Naive thymus-derived CD4-positive, alpha-beta T cell (primary cell): ENCODE data around the gene CCDC127. TPM values are rescaled to one million over a fixed set of nuclear protein-coding genes. Genes with fewer than 3 reads are reported as not detected.

Experiments
- ATAC-seq: fragments of 150-1000 bp; cut with Tn5 transposase; 2 replicates; pipeline ENCODE4 v1.10.0; 2021; ENCODE audit warnings: mild to moderate bottlenecking, moderate library complexity
- CTCF ChIA-PET: fragments of 350-600 bp; sonication (Branson Sonifier 250); formaldehyde crosslinking; loops from one replicate; lab custom pipeline; 2021; ENCODE audit warnings: antibody characterized with exemption; lab: Charles Lee
- POLR2A ChIA-PET: fragments of 350-600 bp; sonication (Branson Sonifier 250); formaldehyde crosslinking; loops from one replicate; lab custom pipeline; 2021; ENCODE audit warnings: antibody characterized with exemption, inconsistent platforms; lab: Charles Lee
- DNase-seq, 9 donors: peaks; one replicate each; pipeline versions ENCODE4 v3.0.0 to v3.0.0-alpha.2; 2020 to 2022; ENCODE audit warnings: mixed read lengths in 1 of 9
- H3K27ac ChIP-seq: one replicate; pipeline ENCODE4 v1.7.0; 2013; ENCODE audit warnings: mild to moderate bottlenecking, low read depth, low read length, moderate library complexity
- H3K27me3 ChIP-seq, 2 donors: one replicate each; pipeline ENCODE4 v1.7.0; 2013; ENCODE audit warnings: low read length in 2 of 2, mild to moderate bottlenecking in 2 of 2, moderate library complexity in 2 of 2; ENCODE audit not compliant: control insufficient read depth in 2 of 2, insufficient read depth in 2 of 2
- H3K36me3 ChIP-seq, 3 experiments: 1 replicate in 2 of 3; 2 replicates in 1 of 3; pipeline ENCODE4 v1.7.0; 2013; ENCODE audit warnings: low read length in 3 of 3, mild to moderate bottlenecking in 3 of 3, moderate library complexity in 1 of 3; ENCODE audit not compliant: insufficient read depth in 3 of 3, control insufficient read depth in 2 of 3
- H3K4me1 ChIP-seq, 2 donors: one replicate each; pipeline ENCODE4 v1.7.0; 2013; ENCODE audit warnings: low read length in 2 of 2, mild to moderate bottlenecking in 2 of 2, moderate library complexity in 1 of 2; ENCODE audit not compliant: control insufficient read depth in 2 of 2, insufficient read depth in 2 of 2
- H3K4me3 ChIP-seq: 2 replicates; pipeline ENCODE4 v1.7.0; 2013; ENCODE audit warnings: mild to moderate bottlenecking, low read length
- H3K9me3 ChIP-seq, 3 experiments: 1 replicate in 2 of 3; 2 replicates in 1 of 3; pipeline ENCODE4 v1.7.0; 2013; ENCODE audit warnings: low read length in 3 of 3; ENCODE audit not compliant: control insufficient read depth in 2 of 3
- H3K27ac Mint-ChIP-seq, 9 donors: one replicate each; pipeline ENCODE4 v1.8.0; 2020 to 2022; ENCODE audit warnings: mixed read lengths in 9 of 9, mild to moderate bottlenecking in 8 of 9, moderate library complexity in 5 of 9, inconsistent platforms in 2 of 9
- H3K27me3 Mint-ChIP-seq, 5 donors: one replicate each; pipeline ENCODE4 v1.8.0; 2021 to 2022; ENCODE audit warnings: mixed read lengths in 5 of 5, mild to moderate bottlenecking in 1 of 5
- H3K36me3 Mint-ChIP-seq, 5 donors: one replicate each; pipeline ENCODE4 v1.8.0; 2020 to 2022; ENCODE audit warnings: mixed read lengths in 5 of 5, mild to moderate bottlenecking in 3 of 5, inconsistent platforms in 1 of 5
- H3K4me1 Mint-ChIP-seq, 7 donors: one replicate each; pipeline ENCODE4 v1.8.0; 2020 to 2022; ENCODE audit warnings: mixed read lengths in 7 of 7, mild to moderate bottlenecking in 3 of 7, inconsistent platforms in 1 of 7
- H3K4me3 Mint-ChIP-seq, 10 donors: one replicate each; pipeline ENCODE4 v1.8.0; 2020 to 2022; ENCODE audit warnings: mild to moderate bottlenecking in 10 of 10, mixed read lengths in 10 of 10, moderate library complexity in 6 of 10, inconsistent platforms in 2 of 10
- H3K9me3 Mint-ChIP-seq, 11 donors: one replicate each; pipeline ENCODE4 v1.8.0; 2020 to 2022; ENCODE audit warnings: mixed read lengths in 11 of 11, mild to moderate bottlenecking in 4 of 11, inconsistent platforms in 1 of 11, moderate library complexity in 1 of 11
- intact Hi-C, 2 donors: fragments of 100-400 bp; cut with micrococcal nuclease; formaldehyde crosslinking; loops; one replicate each; pipeline ENCODE4 v1.15.1; 2023
- polyA plus RNA-seq, 2 donors: library from polyadenylated mRNA; unstranded; fragments of 300-500 nt; fragmentation: Illumina TruSeq; gene quantifications; one replicate each; pipeline ENCODE4 v1.2.3, GENCODE V29; 2021
- total RNA-seq, 6 experiments: library from RNA in 5 of 6; stranded (reverse) in 5 of 6; gene quantifications; 1 replicate in 5 of 6; 2 replicates in 1 of 6; pipeline ENCODE4 v1.2.3 and lab custom pipeline; 2021 to 2026

Gene CCDC127
- total and polyA plus RNA-seq, 7 experiments from 2014 or later, result 2.9 to 9.7 (median 5.6) TPM

- DNase-seq, result no peak
- ATAC-seq, result no peak
- Histone ChIP-seq H3K27me3 (no peaks in the 10 kb centered on the region), H3K4me3 (no peak overlapping the region), H3K27ac (no peak overlapping the region), H3K9me3 (no peaks in the 10 kb centered on the region), H3K36me3 (no peaks in the 10 kb centered on the region), H3K4me1 (no peaks in the 10 kb centered on the region)
- POLR2A ChIA-PET, result no interaction called here
- peaks cover 0 to 10% (median 0%) of the 10 kb centered on the region in 5 donors for H3K27me3 Mint-ChIP-seq
- intact Hi-C loops, result no loop called here
- H3K4me3 Mint-ChIP-seq, result no peak overlapping the region
- H3K9me3 Mint-ChIP-seq, result no peaks in the 10 kb centered on the region
- H3K4me1 Mint-ChIP-seq, result peaks cover 0 to 1% (median 0%) of the 10 kb centered on the region in 7 donors
- H3K36me3 Mint-ChIP-seq, result peaks cover 0 to 4% (median 0%) of the 10 kb centered on the region in 5 donors
- H3K27ac Mint-ChIP-seq, result no peak overlapping the region
- CTCF ChIA-PET, result no interaction called here
Observed at GRCh38 chr5:176296-176823, 41.6 kb downstream of the CCDC127 start.

GRCh38 chr5:174876-175465 is 43.0 kb downstream of the CCDC127 start:
- H3K36me3 ChIP-seq, result no peaks in the 10 kb centered on the region
- Mint-ChIP-seq H3K27ac (no peak overlapping the region), H3K36me3 (peaks cover 0 to 4% (median 0%) of the 10 kb centered on the region in 5 donors), H3K27me3 (peaks cover 0 to 7% (median 0%) of the 10 kb centered on the region in 5 donors), H3K4me1 (peaks cover 0 to 1% (median 0%) of the 10 kb centered on the region in 7 donors), H3K9me3 (no peaks in the 10 kb centered on the region), H3K4me3 (no peak overlapping the region)
- no peak overlapping the region for H3K27ac ChIP-seq
- DNase-seq (no peak), ATAC-seq (no peak)
- intact Hi-C loops, result no loop called here
- H3K9me3 ChIP-seq, result no peaks in the 10 kb centered on the region
- H3K27me3 ChIP-seq, result no peaks in the 10 kb centered on the region
- ChIA-PET POLR2A (no interaction called here), CTCF (no interaction called here)
- no peak overlapping the region for H3K4me3 ChIP-seq
- H3K4me1 ChIP-seq, result no peaks in the 10 kb centered on the region

GRCh38 chr5:174291-174600 is 43.7 kb downstream of the CCDC127 start:
- ChIA-PET CTCF (no interaction called here), POLR2A (no interaction called here)
- H3K27ac Mint-ChIP-seq, result no peak overlapping the region
- no peak for ATAC-seq
- intact Hi-C loops, result no loop called here
- H3K27ac ChIP-seq, result no peak overlapping the region
- peaks cover 0 to 7% (median 0%) of the 10 kb centered on the region in 5 donors for H3K27me3 Mint-ChIP-seq
- H3K4me3 Mint-ChIP-seq, result no peak overlapping the region
- no peaks in the 10 kb centered on the region for H3K9me3 ChIP-seq
- H3K9me3 Mint-ChIP-seq, result no peaks in the 10 kb centered on the region
- peaks cover 0 to 4% (median 0%) of the 10 kb centered on the region in 5 donors for H3K36me3 Mint-ChIP-seq
- H3K4me1 ChIP-seq, result no peaks in the 10 kb centered on the region
- no peaks in the 10 kb centered on the region for H3K27me3 ChIP-seq
- peaks cover 0 to 1% (median 0%) of the 10 kb centered on the region in 7 donors for H3K4me1 Mint-ChIP-seq
- DNase-seq, result no peak
- no peaks in the 10 kb centered on the region for H3K36me3 ChIP-seq
- no peak overlapping the region for H3K4me3 ChIP-seq

DNA sequence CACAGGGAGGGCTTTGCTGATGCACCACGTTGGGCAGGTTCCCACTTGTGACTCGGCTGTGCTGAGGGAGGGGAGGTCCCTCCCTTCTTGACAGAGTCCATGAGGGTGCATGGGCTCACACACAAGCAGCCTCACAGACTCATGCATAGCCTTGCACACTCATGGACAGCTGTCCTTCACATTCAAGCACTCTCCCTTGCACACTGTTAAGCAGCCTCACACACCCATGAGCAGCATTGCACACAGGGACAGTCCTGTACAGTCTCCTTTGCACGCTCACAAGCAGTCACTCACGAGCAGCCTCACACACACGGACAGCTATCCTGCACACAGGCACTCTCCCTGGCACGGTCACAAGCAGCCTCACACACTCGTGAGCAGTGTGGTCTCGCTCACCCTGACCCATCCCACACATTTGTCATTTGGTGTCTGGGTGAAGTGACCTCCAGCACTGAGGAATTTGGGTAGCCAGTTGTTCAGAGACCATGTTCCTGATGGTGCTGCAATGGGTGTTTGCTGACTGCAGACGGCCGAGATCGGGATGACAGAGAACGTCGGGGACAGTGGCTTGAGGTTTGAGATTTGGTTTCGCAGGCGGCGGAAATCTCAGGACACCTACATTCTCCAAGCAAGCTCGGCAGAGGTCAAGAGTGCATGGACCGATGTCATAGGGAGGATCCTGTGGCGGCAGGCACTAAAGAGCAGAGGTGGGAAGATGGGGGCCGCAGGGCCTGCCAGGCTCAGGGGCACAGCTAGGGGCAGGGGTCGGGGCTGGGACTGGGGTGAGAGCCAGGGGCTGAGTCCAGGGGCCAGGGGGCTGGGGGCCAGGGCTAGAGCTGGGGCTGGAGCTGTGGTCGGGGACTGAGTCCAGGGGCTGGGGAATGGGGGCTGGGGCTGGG is 44.3 kb downstream of the CCDC127 start:
- peaks cover 0 to 5% (median 0%) of the 10 kb centered on the region in 5 donors for H3K27me3 Mint-ChIP-seq
- H3K27me3 ChIP-seq, result no peaks in the 10 kb centered on the region
- H3K36me3 ChIP-seq, result no peaks in the 10 kb centered on the region
- ChIA-PET POLR2A (no interaction called here), CTCF (no interaction called here)
- no peaks in the 10 kb centered on the region for H3K4me1 ChIP-seq
- H3K4me3 ChIP-seq, result no peak overlapping the region
- H3K9me3 Mint-ChIP-seq, result no peaks in the 10 kb centered on the region
- peaks cover 0 to 1% (median 0%) of the 10 kb centered on the region in 7 donors for H3K4me1 Mint-ChIP-seq
- H3K27ac Mint-ChIP-seq, result no peak overlapping the region
- H3K9me3 ChIP-seq, result no peaks in the 10 kb centered on the region
- peaks cover 0 to 4% (median 0%) of the 10 kb centered on the region in 5 donors for H3K36me3 Mint-ChIP-seq
- H3K27ac ChIP-seq, result no peak overlapping the region
- DNase-seq (no peak), ATAC-seq (no peak)
- intact Hi-C loops, result no loop called here
- no peak overlapping the region for H3K4me3 Mint-ChIP-seq

DNA sequence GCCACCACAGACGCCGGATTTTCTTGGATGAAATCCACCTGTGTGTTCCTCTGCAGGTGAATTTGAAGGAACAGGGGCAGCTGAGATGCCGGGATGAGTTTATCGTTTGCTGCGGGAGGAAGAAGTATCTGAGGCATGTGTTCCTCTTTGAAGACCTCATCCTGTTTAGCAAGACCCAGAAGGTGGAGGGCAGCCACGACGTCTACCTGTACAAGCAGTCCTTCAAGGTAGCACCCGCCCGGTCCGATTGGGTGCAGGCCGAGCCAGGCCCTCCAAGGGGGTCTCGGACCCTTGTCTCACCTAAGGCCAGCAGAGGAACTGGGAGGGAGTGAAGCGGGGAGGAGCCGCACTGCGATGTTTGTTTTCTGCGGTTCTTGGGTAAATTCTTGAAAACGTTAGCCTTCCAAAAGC is 45.1 kb downstream of the CCDC127 start:
- ATAC-seq, result no peak
- peaks cover 0 to 5% (median 0%) of the 10 kb centered on the region in 5 donors for H3K27me3 Mint-ChIP-seq
- no peaks in the 10 kb centered on the region for H3K9me3 Mint-ChIP-seq
- no peak overlapping the region for H3K4me3 Mint-ChIP-seq
- H3K27ac Mint-ChIP-seq, result no peak overlapping the region
- H3K4me1 Mint-ChIP-seq, result peaks cover 0 to 1% (median 0%) of the 10 kb centered on the region in 7 donors
- ChIA-PET CTCF (no interaction called here), POLR2A (no interaction called here)
- no peak for DNase-seq
- Histone ChIP-seq H3K36me3 (no peaks in the 10 kb centered on the region), H3K27ac (no peak overlapping the region), H3K27me3 (no peaks in the 10 kb centered on the region), H3K9me3 (no peaks in the 10 kb centered on the region), H3K4me3 (no peak overlapping the region), H3K4me1 (no peaks in the 10 kb centered on the region)
- intact Hi-C loops, result no loop called here
- peaks cover 0 to 4% (median 0%) of the 10 kb centered on the region in 5 donors for H3K36me3 Mint-ChIP-seq

DNA sequence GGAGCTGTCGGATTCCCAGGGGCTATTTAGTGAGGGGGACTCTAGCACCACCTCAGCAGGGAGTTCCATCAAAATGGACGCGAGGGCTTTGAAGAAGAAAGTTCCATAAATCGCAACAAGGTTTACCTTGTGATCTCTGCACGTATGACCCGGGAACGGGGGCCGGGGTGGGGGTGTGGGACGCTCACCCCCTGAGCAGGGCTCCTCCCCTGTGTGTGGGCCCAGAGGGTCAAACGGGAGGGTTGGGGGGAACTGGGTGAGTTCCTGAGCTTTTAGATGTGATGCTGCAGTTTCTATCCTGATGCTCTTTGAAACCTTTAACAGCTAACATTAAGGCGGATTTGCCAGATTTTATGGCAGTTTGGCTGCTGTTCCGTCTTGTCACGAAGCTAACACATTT is 45.5 kb downstream of the CCDC127 start:
- peaks cover 0 to 1% (median 0%) of the 10 kb centered on the region in 7 donors for H3K4me1 Mint-ChIP-seq
- Histone ChIP-seq H3K36me3 (no peaks in the 10 kb centered on the region), H3K4me3 (no peak overlapping the region), H3K4me1 (no peaks in the 10 kb centered on the region), H3K9me3 (no peaks in the 10 kb centered on the region), H3K27me3 (no peaks in the 10 kb centered on the region), H3K27ac (no peak overlapping the region)
- no peak overlapping the region for H3K27ac Mint-ChIP-seq
- CTCF ChIA-PET, result no interaction called here
- H3K9me3 Mint-ChIP-seq, result no peaks in the 10 kb centered on the region
- ATAC-seq (no peak), DNase-seq (no peak)
- intact Hi-C loops, result no loop called here
- no peak overlapping the region for H3K4me3 Mint-ChIP-seq
- peaks cover 0 to 4% (median 0%) of the 10 kb centered on the region in 5 donors for H3K36me3 Mint-ChIP-seq
- H3K27me3 Mint-ChIP-seq, result peaks cover 0 to 5% (median 0%) of the 10 kb centered on the region in 5 donors
- POLR2A ChIA-PET, result no interaction called here
